Calu3 (cell line): ENCODE data around the gene HNRNPUL2. TPM values are rescaled to one million over a fixed set of nuclear protein-coding genes. Genes with fewer than 3 reads are reported as not detected.

Source experiments
- BruUV-seq: library from RNA; stranded (reverse); fragments of 400-500 nt; replicated peaks from 2 replicates; lab custom pipeline; 2021; lab: Mats Ljungman, UMichigan
- CTCF ChIA-PET: fragments of 300-600 bp; sonication (Branson Sonifier 250); formaldehyde crosslinking; loops from one replicate; lab custom pipeline; 2022; ENCODE audit warnings: antibody characterized with exemption; lab: Charles Lee
- DNase-seq: peaks from one replicate; pipeline ENCODE4 v3.0.0; 2022
- H3K27ac Mint-ChIP-seq: one replicate; pipeline ENCODE4 v1.8.0; 2022; ENCODE audit warnings: mixed read lengths; ENCODE audit not compliant: unreplicated experiment
- H3K27me3 Mint-ChIP-seq: one replicate; pipeline ENCODE4 v1.8.0; 2022; ENCODE audit warnings: mixed read lengths; ENCODE audit not compliant: unreplicated experiment
- H3K36me3 Mint-ChIP-seq: one replicate; pipeline ENCODE4 v1.8.0; 2022; ENCODE audit warnings: mild to moderate bottlenecking, moderate library complexity, mixed read lengths; ENCODE audit not compliant: insufficient read depth, unreplicated experiment
- H3K4me1 Mint-ChIP-seq: one replicate; pipeline ENCODE4 v1.8.0; 2022; ENCODE audit warnings: mild to moderate bottlenecking, low read depth, mixed read lengths; ENCODE audit not compliant: unreplicated experiment
- H3K4me3 Mint-ChIP-seq: one replicate; pipeline ENCODE4 v1.8.0; 2022; ENCODE audit warnings: mild to moderate bottlenecking, low read depth, moderate library complexity, mixed read lengths; ENCODE audit not compliant: unreplicated experiment
- H3K9me3 Mint-ChIP-seq: one replicate; pipeline ENCODE4 v1.8.0; 2022; ENCODE audit warnings: low read depth, mixed read lengths; ENCODE audit not compliant: unreplicated experiment
- intact Hi-C: fragments of 100-400 bp; cut with micrococcal nuclease; formaldehyde crosslinking; loops from one replicate; pipeline ENCODE4 v1.10.0; 2022; ENCODE audit not compliant: unreplicated experiment
- total RNA-seq: library from RNA; stranded (reverse); gene quantifications from 2 replicates; pipeline ENCODE4 v1.2.3, GENCODE V29; 2022
- TF ChIP-seq, protein P1 (sequence below): fragments of 200-600 bp; IDR thresholded peaks from one replicate; pipeline ENCODE4 v1.8.0; 2022; ENCODE audit warnings: antibody characterized with exemption; ENCODE audit not compliant: unreplicated experiment

The HNRNPUL2 gene
- total RNA-seq, 1 experiment from 2014 or later: 52.7 TPM

DNA sequence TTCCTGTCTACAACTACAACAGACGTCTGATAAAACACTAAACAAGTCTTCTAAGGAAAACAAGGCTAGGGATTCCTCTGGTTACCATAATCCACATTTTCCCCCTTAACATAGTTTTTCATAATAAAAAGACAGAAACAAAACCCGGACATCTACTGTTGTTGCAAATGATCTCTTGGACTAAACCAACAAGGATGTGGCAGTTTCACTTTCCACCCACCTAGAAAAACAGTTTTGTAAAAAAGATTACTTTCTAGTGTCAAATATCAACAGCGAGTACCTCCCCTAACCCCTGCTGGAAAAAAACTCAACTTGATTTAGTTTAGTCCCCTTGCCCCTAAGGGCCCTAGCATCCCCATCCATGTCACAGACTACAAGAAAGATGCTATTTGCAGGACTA is 14.4 kb downstream of the HNRNPUL2 start:
- H3K27me3 Mint-ChIP-seq: no peaks in the 10 kb centered on the region
- TF ChIP-seq, protein P1, sequence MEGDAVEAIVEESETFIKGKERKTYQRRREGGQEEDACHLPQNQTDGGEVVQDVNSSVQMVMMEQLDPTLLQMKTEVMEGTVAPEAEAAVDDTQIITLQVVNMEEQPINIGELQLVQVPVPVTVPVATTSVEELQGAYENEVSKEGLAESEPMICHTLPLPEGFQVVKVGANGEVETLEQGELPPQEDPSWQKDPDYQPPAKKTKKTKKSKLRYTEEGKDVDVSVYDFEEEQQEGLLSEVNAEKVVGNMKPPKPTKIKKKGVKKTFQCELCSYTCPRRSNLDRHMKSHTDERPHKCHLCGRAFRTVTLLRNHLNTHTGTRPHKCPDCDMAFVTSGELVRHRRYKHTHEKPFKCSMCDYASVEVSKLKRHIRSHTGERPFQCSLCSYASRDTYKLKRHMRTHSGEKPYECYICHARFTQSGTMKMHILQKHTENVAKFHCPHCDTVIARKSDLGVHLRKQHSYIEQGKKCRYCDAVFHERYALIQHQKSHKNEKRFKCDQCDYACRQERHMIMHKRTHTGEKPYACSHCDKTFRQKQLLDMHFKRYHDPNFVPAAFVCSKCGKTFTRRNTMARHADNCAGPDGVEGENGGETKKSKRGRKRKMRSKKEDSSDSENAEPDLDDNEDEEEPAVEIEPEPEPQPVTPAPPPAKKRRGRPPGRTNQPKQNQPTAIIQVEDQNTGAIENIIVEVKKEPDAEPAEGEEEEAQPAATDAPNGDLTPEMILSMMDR: no peak
- intact Hi-C loops: no loop called here
- peaks cover 48% of the 10 kb centered on the region for H3K4me1 Mint-ChIP-seq
- H3K27ac Mint-ChIP-seq: peak overlapping the region; percentile 95
- peaks cover 98% of the 10 kb centered on the region for H3K36me3 Mint-ChIP-seq
- no peaks in the 10 kb centered on the region for H3K9me3 Mint-ChIP-seq
- BruUV-seq: TSS peak; percentile 18
- CTCF ChIA-PET: interaction anchor here (1.4 kb wide), 1 partner anchor 74 kb away, joined by 3 read pairs; no protein-coding TSS in a partner anchor
- no peak for DNase-seq
- peak overlapping the region; percentile 64 for H3K4me3 Mint-ChIP-seq

DNA sequence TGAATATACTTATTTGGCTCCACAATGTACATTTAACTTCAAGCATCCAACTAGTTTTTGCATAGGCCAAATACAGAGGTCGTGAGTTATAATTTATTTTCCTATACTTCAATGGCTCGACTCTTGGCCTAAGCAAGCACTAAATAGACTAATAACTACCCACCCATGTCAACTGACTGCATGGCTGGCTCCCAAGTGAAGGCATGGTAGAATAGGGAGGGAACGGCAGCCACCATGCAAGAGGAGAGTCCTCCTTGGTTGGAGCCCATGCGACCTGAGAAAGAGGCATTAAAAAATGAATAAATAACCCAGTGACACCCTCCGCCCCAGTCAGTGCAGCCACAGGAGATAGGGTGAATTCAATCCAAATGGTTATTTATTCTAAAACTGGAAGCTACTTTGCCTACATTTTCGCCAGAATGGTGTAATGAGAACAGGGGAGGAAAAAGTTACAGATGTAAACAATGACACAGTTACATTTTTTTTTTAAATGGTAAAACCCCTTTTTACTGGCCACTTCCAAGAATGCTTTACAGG is 14.9 kb downstream of the HNRNPUL2 start:
- Mint-ChIP-seq H3K9me3 (no peaks in the 10 kb centered on the region), H3K36me3 (peaks cover 98% of the 10 kb centered on the region), H3K4me1 (peaks cover 48% of the 10 kb centered on the region), H3K27ac (peak overlapping the region; percentile 95), H3K4me3 (peak overlapping the region; percentile 19), H3K27me3 (no peaks in the 10 kb centered on the region)
- TF ChIP-seq, protein P1: no peak
- no peak for DNase-seq
- CTCF ChIA-PET: no interaction called here
- BruUV-seq: no TSS peak
- intact Hi-C loops: no loop called here

DNA sequence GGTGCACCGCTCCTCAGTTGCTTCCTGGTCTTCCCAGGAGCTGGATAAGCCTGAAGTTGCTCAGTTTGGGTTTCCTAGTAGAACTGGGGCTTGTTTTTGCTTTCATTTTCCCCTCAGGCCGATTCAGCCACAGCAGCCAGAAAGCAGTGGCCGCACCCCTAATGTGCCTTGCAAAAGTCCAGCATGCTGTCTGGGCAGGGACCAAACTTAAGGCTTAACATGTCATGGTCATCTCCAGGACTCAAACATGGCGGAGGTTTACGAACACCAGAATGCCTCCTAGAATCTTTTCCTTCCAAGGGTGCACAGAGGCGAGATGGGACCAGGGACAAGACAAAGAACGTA is 17.3 kb downstream of the HNRNPUL2 start:
- Mint-ChIP-seq H3K27me3 (no peaks in the 10 kb centered on the region), H3K4me3 (peak overlapping the region; percentile 64), H3K9me3 (no peaks in the 10 kb centered on the region), H3K4me1 (peaks cover 50% of the 10 kb centered on the region), H3K27ac (peak overlapping the region; percentile 82), H3K36me3 (peaks cover 98% of the 10 kb centered on the region)
- TF ChIP-seq, protein P1: no peak
- intact Hi-C loops: no loop called here
- DNase-seq: no peak
- CTCF ChIA-PET: interaction anchor here (1.1 kb wide), 1 partner anchor 44 kb away, joined by 3 read pairs; the partner anchor contains the start of gene ZBTB3
- no TSS peak for BruUV-seq

DNA sequence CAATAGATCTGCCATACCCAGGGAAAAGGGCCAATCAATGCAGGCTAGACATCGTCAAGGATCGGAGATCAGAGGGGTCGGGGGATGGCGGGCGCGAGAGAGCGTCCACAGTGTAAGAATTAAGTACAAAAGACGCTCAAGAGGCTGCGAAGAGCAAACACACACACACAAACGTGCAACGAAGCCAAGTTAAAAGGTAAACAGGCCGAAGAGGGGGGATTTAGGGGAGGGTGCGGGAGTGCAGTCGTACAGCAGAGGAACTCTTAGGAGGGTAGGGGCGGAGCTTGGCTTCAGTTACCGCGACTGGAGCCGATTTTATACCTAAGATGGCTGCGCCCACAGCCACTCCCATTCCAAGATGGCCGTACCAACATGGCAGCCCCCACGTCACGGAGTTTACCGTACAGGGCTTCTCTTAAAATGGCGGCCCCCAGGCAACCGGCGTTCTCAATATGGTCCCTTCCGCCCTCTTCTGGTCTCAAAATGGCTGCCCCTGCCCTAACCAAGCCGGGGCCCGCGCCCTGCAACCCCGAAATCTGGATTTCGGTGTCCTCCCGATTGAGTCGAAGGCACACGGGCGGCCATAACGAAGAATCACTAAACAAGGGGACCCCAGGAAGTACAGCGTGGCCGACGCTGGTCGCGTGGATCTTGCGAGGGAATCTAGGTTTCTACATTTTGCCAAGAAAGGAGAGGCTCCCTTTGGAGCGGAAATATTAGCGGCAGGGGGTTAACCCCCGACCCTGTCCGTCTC is 17.8 kb downstream of the HNRNPUL2 start:
- H3K9me3 Mint-ChIP-seq: no peaks in the 10 kb centered on the region
- DNase-seq: peak; percentile 72
- intact Hi-C loops: no loop called here
- H3K4me1 Mint-ChIP-seq: peaks cover 47% of the 10 kb centered on the region
- BruUV-seq: no TSS peak
- CTCF ChIA-PET: interaction anchor here (1.1 kb wide), 1 partner anchor 44 kb away, joined by 3 read pairs; the partner anchor contains the start of gene ZBTB3
- peak overlapping the region; percentile 64 for H3K4me3 Mint-ChIP-seq
- H3K27ac Mint-ChIP-seq: peak overlapping the region; percentile 82
- H3K36me3 Mint-ChIP-seq: peaks cover 93% of the 10 kb centered on the region
- TF ChIP-seq, protein P1: no peak
- H3K27me3 Mint-ChIP-seq: no peaks in the 10 kb centered on the region
